Activated CD8-positive, alpha-beta memory T cell treated with anti-CD3 and anti-CD28 coated beads for 24 hours (primary cell): ENCODE data around the gene SH3GL3.

Source experiments
- DNase-seq: peaks from one replicate; pipeline ENCODE4 v3.0.0-alpha.2; 2020

The SH3GL3 gene

GRCh38 chr15:83571820-83572707 is 124.9 kb downstream of the SH3GL3 start:
- DNase-seq = no peak

GRCh38 chr15:83574345-83574744 is 127.2 kb downstream of the SH3GL3 start:
- DNase-seq = no peak

GRCh38 chr15:83578691-83579090 is 131.6 kb downstream of the SH3GL3 start:
- no peak for DNase-seq

DNA sequence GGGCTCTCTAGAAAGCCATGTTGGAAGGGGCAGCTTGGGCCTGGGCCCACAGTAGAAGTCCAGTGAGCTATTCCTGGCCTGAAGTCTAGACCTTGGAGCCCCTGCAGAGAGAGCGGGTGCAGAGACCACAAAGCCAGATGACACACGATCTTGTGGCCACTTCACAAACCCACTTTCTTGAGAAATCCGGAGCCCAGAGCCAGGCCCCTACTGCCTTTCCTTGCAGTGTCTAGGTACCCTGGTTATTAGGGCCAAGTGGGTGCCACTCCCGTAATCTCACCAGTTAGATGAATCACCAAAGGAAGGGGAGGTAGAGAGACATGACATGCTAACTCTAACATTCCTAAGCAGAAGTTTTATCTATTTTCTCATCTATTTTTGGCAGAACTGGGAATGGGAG is 134.2 kb downstream of the SH3GL3 start:
- DNase-seq = no peak

GRCh38 chr15:83582381-83582780 is 135.2 kb downstream of the SH3GL3 start:
- DNase-seq = no peak

DNA sequence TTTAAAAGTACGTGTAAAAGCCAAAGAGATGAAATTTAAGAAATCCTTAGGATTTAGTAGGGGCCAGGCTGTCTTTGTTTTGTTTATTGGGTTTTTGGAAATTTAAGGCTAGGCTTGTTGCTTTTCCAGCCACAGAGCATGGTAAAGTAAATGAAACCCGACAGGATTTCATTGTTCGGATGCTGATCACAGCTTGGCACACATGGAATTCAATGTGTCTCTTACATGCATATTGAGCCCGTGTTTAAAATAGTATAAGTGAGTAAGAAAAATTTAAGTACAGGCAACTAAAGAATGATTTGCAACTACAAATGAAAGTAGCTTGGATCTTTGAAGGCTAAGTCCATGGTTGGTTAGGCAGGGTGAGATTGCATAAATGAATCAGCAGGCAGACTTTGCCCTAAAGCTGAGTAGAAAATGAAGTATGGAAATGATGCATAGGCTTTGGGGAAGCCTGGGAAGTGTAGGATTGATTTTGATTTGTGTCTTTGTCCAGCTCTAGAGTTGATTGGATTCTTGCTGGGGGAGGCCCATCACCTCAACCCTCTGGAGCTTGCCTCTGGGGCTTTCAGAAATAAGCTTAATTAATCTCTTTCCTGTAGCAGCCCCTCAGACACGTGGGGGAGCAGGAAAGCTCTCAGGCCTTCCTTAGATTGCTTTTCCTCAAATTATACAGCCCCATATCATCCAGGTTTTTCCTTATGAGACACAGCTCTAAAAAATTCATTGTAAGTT is 138.6 kb downstream of the SH3GL3 start:
- DNase-seq = no peak

DNA sequence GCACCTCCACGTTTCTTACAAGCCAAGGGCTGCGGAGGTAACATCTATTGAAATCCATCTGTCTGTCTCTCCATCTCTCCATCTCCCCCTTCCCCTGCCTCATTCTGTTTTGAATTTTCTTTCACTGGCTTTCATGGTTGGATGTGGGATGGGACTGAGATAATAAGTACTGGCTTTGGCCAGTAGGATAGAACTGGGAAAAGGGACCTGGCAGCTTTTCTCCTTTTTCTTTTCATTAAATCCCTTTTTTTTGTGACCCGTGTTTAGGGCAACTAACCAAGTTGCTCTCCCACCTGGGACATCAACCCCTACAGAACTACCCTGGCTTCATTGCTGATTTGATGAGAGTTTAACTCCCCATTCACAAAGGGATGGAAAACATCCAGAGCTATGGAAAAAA is 139.9 kb downstream of the SH3GL3 start:
- DNase-seq = no peak

DNA sequence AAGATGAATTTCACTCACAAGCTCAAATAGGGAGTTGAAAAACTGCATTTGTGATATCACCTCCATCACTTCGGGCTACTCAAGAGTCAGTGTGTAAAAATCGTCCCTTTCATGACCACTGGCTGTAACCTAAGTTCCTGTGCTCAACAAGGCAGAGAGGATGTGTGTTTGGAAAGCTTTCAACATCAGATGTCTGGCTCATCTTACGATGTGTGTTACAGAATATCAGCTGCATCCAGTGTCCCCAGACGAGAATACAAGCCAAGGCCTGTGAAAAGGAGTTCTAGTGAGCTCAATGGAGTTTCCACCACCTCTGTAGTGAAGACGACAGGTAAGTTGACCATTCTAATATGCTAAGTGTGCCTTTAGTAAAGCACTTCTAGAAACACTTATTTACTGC is 141.3 kb downstream of the SH3GL3 start:
- no peak for DNase-seq

GRCh38 chr15:83592370-83593040 is 145.4 kb downstream of the SH3GL3 start:
- no peak for DNase-seq

- no peak for DNase-seq
These were observed 148.1 kb downstream of the SH3GL3 start for GRCh38 chr15:83595191-83595590.

DNA sequence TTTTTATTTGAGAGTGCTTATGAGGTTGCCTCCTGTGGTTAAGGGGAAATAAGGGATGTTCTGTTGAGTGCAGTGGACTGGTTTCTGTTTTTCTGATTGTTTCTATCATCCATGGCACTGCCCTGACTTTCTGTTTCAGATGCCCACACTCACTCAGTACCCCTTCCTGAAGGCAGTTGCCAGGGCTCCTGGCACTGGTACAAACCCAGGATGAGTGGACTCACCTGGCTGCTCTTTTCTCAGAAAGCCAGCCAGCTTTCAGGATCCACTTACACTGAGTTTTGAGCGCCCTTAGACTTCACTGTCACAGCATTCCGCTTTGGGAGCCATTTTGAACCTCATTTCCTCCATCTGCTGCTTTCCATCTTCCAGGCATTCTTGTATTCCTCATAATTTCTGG is 150.9 kb downstream of the SH3GL3 start:
- no peak for DNase-seq

DNA sequence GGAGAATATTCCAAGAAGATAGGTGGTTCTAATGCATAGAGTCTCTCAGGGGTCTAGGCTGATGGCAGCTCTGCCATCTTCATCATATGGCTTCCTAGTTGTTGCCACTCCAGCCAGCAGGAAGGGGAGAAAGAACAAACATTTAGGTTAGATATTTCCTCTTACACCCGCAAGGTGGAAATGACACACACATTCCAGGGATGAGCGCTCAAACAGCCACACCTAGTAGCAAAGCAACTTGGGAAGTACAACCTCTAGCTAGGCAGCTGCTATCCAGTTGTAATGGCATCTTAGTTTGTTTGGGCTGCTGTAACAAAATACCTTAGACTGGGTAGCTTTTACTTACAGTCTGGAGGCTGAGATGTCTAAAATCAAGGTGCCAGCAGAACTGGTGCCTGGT is 154.9 kb downstream of the SH3GL3 start:
- no peak for DNase-seq

- no peak for DNase-seq
These were observed 157.4 kb downstream of the SH3GL3 start for GRCh38 chr15:83604549-83604948.

DNA sequence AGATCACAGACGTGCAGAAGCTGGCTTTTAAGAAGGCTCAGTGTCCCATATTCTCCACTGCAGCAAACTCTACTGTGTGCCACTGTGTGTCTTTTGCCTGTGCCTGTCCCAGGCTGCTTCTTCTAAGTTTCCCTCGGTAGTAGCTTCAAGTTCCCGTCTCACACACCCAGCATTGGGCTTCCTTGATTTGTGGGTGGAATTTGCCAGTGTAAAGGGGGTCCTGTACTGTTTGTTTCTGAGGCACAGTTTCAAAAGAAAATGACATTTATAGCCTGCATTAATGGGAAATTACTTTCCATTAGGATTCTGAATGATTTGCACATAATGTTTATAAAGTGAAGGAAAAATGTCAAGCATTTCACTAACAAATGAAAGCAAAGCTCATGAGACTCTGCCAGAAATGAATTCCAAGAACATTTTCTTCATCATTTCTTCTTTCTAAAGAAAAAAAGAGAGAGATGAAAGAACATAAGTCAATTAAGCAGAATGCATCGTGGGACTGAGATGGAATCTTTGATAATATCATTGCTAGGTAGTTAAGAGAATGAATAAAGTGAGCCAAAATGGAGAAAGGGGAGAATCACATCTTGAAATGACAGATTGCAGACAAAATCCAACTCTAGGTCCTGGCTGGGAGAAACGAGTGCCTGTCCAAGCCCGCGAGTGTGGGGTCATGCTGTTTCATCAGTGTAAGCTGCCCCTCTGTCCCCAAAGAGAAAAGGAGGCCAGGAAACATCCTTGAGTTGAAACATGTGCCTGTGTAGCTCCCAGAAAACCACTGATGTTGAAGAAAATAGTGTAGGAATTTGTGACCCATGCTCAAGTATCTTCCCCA is 158.2 kb downstream of the SH3GL3 start:
- DNase-seq = no peak

DNA sequence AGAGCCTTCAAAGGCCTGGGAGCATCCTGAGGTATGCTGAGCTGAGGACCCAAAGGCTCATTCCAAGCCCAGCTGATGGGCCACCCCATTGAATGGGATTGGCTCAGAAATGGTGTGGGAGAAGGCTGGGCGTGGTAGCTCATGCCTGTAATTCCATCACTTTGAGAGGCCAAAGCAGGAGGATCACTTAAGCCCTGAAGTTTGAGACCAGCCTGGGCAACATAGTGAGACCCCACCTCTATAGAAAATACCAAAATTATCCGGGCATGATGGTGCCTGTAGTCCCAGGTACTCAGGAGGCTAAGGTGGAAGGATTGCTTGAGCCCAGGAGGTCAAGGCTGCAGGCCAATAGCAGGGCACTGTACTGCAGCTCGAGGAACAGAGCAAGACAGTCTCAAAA is 163.0 kb downstream of the SH3GL3 start:
- DNase-seq = no peak

GRCh38 chr15:83610901-83611685 is 164.0 kb downstream of the SH3GL3 start:
- DNase-seq = no peak

- no peak for DNase-seq
These were observed 165.1 kb downstream of the SH3GL3 start for GRCh38 chr15:83612226-83612625.

DNA sequence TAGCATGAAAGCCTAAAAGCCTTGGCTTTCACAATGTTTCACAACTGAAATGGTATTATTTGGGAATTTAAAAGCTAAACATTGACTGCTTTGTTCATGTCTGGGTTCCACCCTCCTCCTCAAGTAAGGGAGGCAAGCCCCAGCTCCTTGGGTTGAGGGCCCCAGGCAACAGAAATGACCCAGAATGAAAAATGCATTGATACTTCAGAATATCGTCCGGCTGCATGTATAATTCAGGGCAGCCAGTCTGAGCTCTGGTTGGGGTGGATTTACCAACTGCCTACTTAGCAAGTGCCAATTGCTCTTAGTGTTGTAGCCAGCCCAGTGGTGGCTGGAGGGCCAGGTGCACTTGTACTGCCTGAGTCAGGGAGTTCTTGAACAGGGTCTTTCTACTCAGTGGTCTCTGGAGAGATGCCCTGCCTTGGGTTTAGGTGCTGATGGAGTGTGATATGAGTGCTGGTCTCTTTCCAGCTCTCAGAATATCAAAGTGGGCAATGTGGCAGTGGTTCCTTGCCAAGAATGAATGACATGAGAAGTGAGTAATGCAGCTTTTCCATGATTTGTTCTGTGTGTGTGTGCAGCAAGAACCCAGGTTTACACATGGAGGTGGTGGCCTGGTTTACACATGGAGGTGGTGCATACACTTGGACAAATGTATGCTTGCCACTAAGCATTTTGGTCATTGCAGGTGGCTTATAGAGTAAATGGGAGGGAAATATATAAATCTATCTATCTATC is 165.9 kb downstream of the SH3GL3 start:
- no peak for DNase-seq

- no peak for DNase-seq
These were observed 166.6 kb downstream of the SH3GL3 start for GRCh38 chr15:83613714-83614113.

GRCh38 chr15:83616840-83617239 is 169.7 kb downstream of the SH3GL3 start:
- DNase-seq = no peak

- DNase-seq = no peak
These were observed 179.1 kb downstream of the SH3GL3 start for GRCh38 chr15:83626171-83626802.
